Islet of Langerhans (tissue), 1 donor: Measurements from ENCODE around the gene HLA-DMB.

Experiments used
- FAIRE-seq: peaks from one replicate; lab custom pipeline; 2011; peaks lifted over from hg19 to GRCh38; lab: Jason Lieb, UNC

Gene HLA-DMB

DNA sequence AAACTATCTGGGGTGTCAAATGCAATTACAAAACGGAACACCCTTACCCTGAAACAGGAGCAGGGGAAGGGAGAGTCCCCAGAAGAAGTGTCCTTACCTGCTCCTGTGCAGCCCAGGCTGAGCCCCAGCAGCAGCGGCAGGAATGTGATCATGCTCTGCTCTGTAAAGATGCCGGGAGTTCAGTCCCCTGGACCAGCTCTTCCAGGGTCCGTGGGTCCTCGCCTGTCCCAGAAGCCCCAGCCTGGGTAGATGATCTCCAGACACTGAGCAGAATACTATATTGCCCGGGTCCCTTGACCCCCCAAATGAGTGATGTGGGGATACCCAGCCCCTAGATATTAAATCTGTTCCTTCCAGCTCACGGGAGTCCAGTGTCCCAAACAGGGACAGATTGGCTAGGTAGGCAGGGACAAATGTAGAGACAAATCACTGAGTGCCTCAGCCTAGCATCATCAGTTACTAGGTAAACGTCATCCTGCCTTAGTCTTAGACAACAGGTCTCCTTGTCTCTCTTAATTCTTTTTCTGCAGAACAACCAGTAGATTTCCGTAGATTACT is at the start of gene HLA-DMB:
HLA-DMB (minus strand) TSS at position 373 of the 558 bp plus-strand sequence; CDS start at position 152, 221 bp downstream.
- FAIRE-seq, result no peak

DNA sequence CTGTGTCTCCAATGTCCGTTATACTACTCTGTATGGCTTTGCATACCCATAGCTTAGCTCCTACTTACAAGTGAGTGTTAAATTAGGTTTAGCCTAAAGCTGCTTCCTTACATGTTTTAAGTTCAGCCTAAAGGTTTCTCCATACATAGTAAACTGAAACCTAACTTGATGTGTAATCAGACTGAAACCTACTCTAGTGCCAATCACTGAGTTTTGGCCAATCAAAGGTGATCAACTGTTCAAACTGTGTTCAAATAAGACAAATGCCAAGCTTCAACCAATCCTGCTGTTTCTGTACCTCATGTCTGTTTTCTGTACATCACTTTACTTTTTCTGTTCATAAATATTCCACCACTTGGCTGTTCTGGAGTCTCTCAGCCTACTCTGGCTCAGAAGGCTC is 48.5 kb upstream of the HLA-DMB start:
- FAIRE-seq, result no peak

DNA sequence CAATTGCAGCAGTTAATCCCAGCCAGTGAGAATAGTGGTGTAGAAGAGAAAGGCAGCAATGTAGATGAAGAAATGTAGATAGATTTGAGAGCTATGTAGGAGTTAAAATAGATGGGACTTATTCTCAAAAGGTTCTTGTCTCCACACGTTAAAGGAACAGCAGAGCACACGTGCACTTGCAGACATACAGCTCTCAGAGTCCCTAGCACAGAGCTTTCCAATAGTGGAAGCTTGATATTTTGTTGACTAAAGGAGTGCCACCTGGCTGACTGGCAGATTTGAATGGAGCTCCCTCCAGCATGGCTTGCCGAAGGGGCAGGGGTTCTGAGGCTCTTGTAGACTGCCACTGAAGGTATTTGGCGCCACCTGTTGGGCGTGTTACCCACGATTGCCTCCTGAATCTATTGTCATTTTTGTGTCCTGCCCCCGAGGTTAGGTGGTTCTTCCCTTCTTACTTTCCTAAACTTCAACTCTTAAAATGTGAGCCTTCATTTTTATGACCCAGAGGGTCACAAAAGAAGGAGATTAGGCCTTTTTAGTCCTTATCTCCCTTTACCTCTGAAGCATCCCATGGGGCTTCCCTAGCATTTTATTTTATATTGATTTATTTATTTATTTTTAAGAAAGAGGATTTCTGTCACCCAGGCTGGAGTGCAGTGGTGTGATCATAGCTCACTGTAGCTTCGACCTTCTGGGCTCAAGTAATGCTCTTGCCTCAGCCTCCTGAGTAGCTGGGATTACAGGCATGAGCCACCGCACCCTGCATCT is 44.0 kb upstream of the HLA-DMB start:
- peak; percentile 38 for FAIRE-seq

DNA sequence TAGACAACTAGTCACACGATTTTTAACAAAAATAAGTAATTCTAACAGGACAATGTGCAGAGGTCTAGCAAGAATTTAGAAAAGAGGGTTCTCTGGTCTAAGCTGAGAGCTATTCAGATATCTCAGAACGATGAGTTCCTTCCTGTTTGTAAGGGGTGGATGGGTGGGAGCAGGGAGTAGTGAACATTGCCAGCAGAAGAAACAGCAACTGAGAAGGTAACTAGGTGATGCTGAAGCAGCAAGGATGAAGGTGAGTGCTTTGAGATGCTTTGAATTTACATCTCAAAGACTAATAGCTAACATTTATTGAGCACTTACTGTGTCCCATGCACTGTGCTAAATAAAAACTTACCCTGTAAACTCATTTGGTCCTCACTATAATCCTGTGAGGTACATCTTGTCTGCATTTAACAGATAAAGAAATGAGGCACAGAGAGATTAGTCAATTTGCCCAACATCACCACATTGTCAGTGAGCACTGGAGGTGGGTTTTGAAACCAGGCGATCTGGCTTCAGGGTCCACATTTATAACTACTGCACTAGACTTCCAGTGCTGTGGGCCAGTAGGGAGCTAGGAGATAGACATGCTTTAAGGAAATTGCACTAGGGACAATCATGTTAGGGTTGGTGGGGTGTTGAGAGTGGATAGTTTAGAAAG is 43.3 kb upstream of the HLA-DMB start:
- no peak for FAIRE-seq

DNA sequence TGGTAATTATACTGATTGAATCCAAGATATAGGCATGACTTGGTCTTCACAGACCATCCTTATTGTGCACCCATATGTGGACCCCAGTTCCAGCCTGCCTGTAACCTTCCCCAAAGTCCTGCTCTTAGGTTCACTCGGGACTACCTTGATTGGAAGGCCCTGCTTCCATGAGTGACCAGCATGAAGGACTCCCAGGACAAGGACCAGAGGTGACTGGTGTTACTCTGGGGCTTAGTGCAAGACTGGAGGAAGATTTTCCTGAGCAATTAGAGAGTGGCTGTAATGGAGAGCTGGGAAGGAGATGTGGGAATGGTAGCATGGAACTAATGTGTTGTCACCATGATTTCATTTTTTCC is 42.6 kb upstream of the HLA-DMB start:
- no peak for FAIRE-seq

DNA sequence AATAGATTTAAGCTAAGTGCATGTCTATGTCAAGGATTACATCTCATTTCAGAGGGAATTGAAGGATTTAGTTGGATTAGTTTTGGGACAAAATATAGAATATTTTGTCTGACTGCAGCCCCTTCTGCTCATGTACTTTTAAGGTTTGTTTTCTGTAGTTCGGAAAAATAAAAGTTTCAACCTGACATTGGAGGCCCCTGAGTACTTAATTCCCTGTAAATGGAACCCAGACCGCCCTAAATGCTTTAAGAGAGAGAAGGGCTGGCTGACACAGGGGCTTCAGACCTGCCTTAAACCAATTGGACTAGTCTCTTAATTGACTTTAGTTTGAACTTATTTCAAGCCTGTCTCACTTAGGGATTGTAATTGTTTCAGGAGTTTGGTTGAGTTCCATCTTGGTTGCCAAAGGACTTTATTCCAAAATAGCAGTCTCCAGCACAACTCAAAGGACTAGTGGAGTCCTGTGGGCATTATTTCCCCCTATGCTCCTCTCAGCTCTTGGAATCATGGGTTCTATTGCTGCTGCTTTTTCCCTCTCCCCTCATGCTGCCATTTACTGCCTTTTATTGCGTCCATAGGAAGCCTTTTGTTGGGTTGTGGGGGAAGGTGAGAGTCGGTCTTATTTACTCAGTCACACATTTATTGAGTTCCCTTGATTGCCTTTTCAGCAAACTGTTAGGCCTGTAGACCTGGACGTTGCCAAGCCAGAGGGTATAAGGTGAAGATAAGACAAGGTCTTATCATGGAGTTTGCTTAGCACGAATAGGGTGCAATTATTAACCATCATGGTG is 42.1 kb upstream of the HLA-DMB start:
- FAIRE-seq, result no peak

DNA sequence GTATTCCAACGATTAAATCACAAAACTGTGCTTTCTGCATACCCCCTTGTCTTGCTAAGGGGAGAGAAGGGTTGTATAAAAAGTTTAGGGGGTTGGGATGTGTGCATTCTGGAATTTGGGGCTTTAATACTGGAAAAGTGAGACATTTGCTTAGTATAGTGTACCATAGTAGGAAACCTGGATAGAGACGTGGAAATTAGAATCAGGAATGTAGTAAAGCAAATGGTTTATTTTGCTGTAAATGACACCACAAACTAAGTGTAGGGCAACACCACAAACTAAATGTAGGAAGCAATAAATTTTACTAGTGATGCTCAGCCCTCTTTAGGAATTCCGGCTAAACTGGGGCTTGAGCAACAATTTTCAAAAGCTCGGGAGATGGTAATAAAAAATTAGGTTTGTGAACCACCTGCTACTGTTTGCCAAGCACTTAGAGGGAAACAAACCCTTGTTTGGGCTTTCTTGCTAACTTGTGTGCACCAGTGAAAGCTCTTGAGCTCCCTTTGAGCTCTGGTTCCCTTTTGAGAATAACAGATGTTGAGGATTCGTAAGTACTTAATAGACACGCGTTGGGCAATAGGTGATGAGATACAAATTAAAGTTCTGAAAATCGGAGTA is 41.4 kb upstream of the HLA-DMB start:
- no peak for FAIRE-seq

DNA sequence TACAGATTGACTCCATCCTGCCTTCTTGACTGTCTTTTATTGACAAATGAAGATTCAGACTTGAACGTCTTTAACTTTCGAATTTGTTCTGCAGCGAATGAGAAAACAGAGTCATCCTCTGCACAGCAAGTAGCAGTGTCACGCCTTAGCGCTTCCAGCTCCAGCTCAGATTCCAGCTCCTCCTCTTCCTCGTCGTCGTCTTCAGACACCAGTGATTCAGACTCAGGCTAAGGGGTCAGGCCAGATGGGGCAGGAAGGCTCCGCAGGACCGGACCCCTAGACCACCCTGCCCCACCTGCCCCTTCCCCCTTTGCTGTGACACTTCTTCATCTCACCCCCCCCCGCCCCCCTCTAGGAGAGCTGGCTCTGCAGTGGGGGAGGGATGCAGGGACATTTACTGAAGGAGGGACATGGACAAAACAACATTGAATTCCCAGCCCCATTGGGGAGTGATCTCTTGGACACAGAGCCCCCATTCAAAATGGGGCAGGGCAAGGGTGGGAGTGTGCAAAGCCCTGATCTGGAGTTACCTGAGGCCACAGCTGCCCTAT is 39.7 kb upstream of the HLA-DMB start:
- no peak for FAIRE-seq

DNA sequence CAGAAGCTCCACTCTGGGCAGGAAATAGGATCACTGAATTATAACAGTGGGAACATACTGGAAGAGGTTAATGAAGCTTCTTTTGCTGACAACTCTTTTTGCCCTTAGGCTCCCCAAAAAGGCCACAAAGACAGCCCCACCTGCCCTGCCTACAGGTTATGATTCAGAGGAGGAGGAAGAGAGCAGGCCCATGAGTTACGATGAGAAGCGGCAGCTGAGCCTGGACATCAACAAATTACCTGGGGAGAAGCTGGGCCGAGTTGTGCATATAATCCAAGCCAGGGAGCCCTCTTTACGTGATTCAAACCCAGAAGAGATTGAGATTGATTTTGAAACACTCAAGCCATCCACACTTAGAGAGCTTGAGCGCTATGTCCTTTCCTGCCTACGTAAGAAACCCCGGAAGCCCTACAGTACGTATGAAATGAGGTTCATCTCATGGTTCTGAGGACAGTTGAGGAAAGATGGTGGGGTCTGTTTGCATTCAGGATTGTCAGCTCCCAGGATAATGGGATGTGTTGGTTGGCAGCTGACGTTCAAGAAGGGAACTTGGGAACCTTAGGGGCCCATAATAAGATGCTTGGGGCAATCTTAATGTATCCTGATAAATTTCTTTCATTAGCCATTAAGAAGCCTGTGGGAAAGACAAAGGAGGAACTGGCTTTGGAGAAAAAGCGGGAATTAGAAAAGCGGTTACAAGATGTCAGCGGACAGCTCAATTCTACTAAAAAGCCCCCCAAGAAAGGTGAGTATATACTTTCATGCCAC is 39.1 kb upstream of the HLA-DMB start:
- no peak for FAIRE-seq

DNA sequence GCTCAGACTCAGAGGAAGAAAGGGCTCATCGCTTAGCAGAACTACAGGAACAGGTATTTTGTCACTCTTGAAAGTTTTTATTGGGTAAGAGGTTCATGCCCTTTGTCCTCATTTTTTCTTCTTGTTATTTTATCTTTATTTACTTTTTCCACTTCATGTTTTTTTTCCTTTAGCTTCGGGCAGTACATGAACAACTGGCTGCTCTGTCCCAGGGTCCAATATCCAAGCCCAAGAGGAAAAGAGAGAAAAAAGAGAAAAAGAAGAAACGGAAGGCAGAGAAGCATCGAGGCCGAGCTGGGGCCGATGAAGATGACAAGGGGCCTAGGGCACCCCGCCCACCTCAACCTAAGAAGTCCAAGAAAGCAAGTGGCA is 37.1 kb upstream of the HLA-DMB start:
- FAIRE-seq, result no peak

DNA sequence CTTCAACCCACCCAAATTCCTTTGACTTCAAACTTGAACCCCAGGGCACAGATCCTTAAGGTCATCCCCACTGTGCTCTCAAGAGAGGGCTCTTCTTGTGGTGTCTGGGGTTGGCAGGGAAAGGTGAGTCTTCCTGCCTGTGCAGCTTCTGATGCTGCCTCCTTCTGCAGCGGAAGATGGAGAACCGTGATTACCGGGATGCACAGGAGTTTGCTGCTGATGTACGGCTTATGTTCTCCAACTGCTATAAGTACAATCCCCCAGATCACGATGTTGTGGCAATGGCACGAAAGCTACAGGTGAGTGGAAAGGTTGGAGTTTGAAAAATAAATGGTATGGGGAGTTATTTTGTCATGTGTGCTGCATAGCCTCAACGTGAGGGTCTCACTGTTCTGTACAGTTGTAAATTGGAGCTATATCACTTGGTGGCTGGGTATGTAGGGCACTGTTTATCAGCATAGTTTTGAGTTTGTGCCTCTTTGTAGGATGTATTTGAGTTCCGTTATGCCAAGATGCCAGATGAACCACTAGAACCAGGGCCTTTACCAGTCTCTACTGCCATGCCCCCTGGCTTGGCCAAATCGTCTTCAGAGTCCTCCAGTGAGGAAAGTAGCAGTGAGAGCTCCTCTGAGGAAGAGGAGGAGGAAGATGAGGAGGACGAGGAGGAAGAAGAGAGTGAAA is 36.6 kb upstream of the HLA-DMB start:
- no peak for FAIRE-seq

DNA sequence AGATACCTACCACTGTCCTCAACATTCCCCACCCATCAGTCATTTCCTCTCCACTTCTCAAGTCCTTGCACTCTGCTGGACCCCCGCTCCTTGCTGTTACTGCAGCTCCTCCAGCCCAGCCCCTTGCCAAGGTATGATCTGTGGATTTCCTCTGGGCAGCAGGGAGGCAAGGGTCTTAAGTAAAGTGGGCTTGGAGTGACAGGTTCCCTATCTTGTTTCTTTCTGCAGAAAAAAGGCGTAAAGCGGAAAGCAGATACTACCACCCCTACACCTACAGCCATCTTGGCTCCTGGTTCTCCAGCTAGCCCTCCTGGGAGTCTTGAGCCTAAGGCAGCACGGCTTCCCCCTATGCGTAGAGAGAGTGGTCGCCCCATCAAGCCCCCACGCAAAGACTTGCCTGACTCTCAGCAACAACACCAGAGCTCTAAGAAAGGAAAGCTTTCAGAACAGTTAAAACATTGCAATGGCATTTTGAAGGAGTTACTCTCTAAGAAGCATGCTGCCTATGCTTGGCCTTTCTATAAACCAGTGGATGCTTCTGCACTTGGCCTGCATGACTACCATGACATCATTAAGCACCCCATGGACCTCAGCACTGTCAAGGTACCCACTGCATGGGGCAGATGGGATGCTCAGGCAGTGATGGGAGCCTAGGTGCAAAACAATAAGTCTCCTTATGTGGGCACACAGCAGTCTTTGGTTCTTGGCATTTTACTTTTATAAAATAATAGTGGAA is 35.7 kb upstream of the HLA-DMB start:
- no peak for FAIRE-seq

DNA sequence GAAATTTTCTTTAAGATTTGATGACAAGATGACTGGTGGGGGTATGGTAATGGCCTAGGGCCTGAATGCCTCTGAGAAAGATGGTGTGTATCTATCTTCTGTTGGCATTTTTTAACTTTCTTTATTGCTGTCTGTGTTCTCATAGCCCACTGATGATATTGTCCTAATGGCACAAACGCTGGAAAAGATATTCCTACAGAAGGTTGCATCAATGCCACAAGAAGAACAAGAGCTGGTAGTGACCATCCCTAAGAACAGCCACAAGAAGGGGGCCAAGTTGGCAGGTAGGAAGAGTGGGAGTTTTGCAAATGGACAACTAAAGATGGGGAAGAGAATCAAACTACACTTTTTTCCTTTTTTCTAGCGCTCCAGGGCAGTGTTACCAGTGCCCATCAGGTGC is 35.1 kb upstream of the HLA-DMB start:
- FAIRE-seq, result no peak

DNA sequence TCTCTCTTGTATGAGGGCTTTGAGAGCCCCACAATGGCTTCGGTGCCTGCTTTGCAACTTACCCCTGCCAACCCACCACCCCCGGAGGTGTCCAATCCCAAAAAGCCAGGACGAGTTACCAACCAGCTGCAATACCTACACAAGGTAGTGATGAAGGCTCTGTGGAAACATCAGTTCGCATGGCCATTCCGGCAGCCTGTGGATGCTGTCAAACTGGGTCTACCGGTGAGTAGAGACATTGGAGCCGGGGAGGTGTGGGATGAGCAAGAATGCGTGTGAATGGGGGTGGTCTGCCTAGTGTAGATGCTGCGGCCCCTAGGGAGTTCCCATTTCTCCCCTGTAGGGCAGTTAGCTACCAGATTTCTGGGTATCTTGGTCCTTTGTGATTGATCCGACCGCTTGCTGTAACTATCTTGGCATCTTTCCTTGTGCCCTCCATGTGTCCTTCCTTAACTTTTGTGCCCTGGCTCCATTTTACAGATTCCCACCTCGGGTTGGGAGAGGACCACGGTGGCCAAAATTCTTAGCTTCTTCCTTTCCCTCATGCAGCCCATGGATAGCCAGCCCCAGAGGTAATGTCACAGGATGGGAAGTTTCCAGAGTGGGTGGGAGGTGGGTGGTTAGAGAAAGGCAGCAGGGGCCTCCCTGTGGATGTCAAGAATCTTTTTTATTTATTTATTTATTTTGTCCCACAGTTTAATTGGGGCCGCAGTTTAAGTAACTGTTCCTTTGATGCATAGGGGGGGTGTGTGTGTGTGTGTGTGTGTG is 33.9 kb upstream of the HLA-DMB start:
- no peak for FAIRE-seq

DNA sequence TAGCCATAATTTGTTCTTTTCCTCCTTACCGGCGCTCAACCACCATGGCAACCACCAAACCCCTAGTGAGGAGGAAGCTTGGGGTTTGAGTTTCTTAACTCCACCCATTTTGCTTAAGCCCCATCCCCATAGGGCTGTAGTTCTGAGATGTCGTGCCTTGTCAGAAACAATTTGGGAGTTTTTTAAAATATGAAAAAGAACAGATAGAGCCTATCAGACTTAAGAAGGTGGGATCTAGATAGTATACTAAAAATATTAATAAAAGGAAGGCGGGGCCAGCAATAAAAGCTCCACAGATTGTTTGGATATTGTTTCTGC is 33.1 kb upstream of the HLA-DMB start:
- FAIRE-seq, result no peak

DNA sequence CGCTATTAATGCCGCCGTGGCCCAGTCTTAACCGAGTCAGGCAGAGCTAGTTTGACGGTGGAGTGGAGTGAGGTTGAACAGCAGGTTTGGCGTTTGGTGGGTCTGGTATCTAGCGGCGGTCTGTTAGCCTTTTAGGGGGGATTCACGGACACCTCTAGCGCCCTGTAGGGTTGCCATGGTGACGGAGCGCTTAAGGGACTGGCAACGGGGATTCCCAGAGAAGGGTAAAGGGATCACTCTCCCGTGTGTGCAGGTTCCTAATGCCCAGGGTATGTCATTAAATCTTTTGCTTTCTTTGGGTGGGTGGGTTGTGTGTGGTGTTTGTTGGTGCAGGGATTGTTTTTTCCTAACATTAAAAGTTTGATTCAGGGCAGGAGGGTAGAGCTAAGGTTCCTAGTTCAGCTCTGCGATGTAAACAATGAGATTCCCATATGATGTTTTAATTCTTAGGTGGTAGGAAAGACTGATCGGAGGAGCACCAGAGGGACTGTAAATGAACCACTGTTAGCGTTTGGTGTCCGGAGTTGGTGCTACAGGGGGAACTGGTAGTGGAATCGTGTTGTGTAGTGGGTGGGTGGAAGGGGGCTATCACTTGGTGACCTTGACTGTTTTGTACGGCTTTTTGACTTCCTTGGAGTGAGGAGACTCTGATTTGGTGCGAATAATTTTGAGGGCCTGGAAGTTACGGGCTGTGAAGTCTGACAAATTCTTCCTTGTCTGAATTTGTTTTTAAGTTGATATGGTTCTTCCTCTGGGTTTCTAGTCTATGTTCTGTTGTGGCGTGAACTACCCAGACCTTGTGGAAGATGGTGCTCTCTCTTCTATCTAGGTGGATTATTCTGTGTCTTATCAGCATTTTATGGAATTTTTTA is 32.6 kb upstream of the HLA-DMB start:
- FAIRE-seq, result no peak

DNA sequence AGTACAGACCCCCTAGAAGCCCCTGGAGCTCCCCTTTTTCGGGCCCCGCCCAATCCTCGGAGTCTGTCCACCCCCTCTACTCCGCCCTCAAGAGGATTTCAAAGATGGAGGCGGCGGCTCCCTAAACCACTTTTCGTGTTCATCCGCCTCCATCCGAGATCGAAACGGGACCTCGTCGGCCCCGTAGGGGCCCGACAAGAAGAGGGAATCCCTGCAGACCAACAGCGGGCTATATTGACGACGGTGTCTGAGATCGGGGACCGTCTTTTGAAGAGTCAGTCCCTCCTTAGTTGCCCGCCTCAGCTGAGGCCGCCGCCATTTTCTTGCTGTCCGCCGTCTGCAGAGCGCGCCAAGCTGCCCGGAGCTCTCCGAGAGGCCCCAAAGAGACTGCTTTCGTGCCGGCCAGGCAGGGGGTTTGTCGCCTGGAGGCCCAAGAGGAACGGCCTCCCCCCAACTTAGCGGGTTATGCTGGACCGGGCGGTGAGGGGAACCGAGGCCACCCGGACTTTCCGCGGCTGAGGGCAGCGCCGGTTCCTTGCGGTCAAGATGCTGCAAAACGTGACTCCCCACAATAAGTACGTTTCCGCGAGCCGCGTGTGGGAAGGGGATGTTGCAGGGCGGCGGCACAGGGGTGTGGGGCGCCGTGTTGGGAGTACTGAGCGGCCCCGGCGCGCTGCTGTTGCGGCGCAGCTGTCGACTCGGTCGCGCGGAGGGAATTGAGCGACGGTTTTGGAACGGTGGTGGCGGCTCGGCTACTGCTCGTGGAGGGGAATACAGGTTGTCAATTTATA is 31.7 kb upstream of the HLA-DMB start:
- FAIRE-seq, result no peak
